K562 (cell line): ENCODE data around the gene SULT2B1. TPM values are rescaled to one million over a fixed set of nuclear protein-coding genes. Genes with fewer than 3 reads are reported as not detected.

ENCODE experiments used
- ATAC-seq: fragments of 200-7000 bp; cut with Tn5 transposase; 3 replicates; pipeline ENCODE4 v1.9.1; 2020; ENCODE audit warnings: moderate library complexity
- BruUV-seq: library from RNA; stranded (reverse); fragments of 400-500 nt; replicated peaks from 2 replicates; lab custom pipeline; 2021; lab: Mats Ljungman, UMichigan
- CTCF ChIA-PET: fragments of 300-600 bp; formaldehyde crosslinking; extraction: SDS; loops from one replicate; lab custom pipeline; 2021; ENCODE audit warnings: low intra/inter-chr PET ratio; lab: Yijun Ruan, JAX
- POLR2A ChIA-PET: fragments of 300-600, 350-650 bp; sonication (Branson Sonifier 250); formaldehyde crosslinking; extraction: SDS; loops from one replicate; lab custom pipeline; 2021; ENCODE audit warnings: antibody characterized with exemption, inconsistent platforms; lab: Yijun Ruan, JAX
- DNase-seq, 4 experiments: peaks; one replicate each; pipeline versions ENCODE4 v3.0.0 to v3.0.0-alpha.2; 2011 to 2018; ENCODE audit warnings: low spot score in 3 of 4, mixed read lengths in 3 of 4; ENCODE audit errors: extremely low read depth in 1 of 4
- FAIRE-seq: peaks from 2 replicates; lab custom pipeline; 2011; peaks lifted over from hg19 to GRCh38; lab: Jason Lieb, UNC
- H2AFZ ChIP-seq: 2 replicates; pipeline ENCODE4 v1.6.0; 2011; ENCODE audit warnings: low read depth, low read length, control low read depth, inconsistent platforms
- H3K27ac ChIP-seq: fragments of 200-600 bp; 3 replicates; pipeline ENCODE4 v1.8.0; 2011; ENCODE audit warnings: low read depth, mild to moderate bottlenecking, control low read depth, inconsistent platforms, low read length, moderate library complexity, mixed read lengths; ENCODE audit errors: extremely low read depth
- H3K27me3 ChIP-seq, 2 experiments: fragments of 300-600 bp in 1 of 2; 2 replicates in 1 of 2; 3 replicates in 1 of 2; pipeline versions ENCODE4 v1.6.0 to v1.8.0; 2011; ENCODE audit warnings: inconsistent platforms in 2 of 2, low read length in 2 of 2, mild to moderate bottlenecking in 1 of 2, mixed read lengths in 1 of 2, moderate library complexity in 1 of 2; ENCODE audit not compliant: control insufficient read depth in 2 of 2, insufficient read depth in 2 of 2
- H3K36me3 ChIP-seq: fragments of 300-600 bp; 3 replicates; pipeline ENCODE4 v1.8.0; 2011; ENCODE audit warnings: mild to moderate bottlenecking, low read length, inconsistent platforms; ENCODE audit not compliant: control insufficient read depth, insufficient read depth
- H3K4me1 ChIP-seq, 2 experiments: fragments of 200-600 bp in 1 of 2; replicated peaks in 1 of 2; 2 replicates in 1 of 2; 3 replicates in 1 of 2; pipeline versions ENCODE4 v1.5.1 to v1.8.0; 2011; ENCODE audit warnings: inconsistent platforms in 2 of 2, low read length in 2 of 2, mild to moderate bottlenecking in 1 of 2, mixed read lengths in 1 of 2, moderate library complexity in 1 of 2; ENCODE audit not compliant: control insufficient read depth in 2 of 2, insufficient read depth in 2 of 2
- H3K4me2 ChIP-seq: 2 replicates; pipeline ENCODE4 v1.6.1; 2011; ENCODE audit warnings: low read length, control low read depth, inconsistent platforms, mixed read lengths; ENCODE audit not compliant: insufficient read depth
- H3K4me3 ChIP-seq: fragments of 200-600 bp; sonication (generic), shearing (Covaris generic); 2 replicates; pipeline ENCODE4 v1.5.1; 2016; ENCODE audit warnings: control low read depth, inconsistent platforms
- H3K79me2 ChIP-seq: fragments of 200-600 bp; 3 replicates; pipeline ENCODE4 v1.8.0; 2011; ENCODE audit warnings: low read length, inconsistent platforms; ENCODE audit not compliant: control insufficient read depth, insufficient read depth
- H3K9ac ChIP-seq, 2 experiments: 2 replicates each; pipeline versions ENCODE4 v1.6.0 to v1.6.1; 2011; ENCODE audit warnings: low read depth in 2 of 2, low read length in 2 of 2, control low read depth in 1 of 2, inconsistent platforms in 1 of 2, mild to moderate bottlenecking in 1 of 2, mixed read lengths in 1 of 2; ENCODE audit not compliant: insufficient read depth in 1 of 2
- H3K9me1 ChIP-seq: one replicate; pipeline ENCODE4 v1.6.0; 2011; ENCODE audit warnings: inconsistent platforms, mild to moderate bottlenecking, low read length, moderate library complexity; ENCODE audit not compliant: control insufficient read depth, insufficient read depth
- H3K9me3 ChIP-seq: replicated peaks from 2 replicates; pipeline ENCODE4 v1.5.1; 2011; ENCODE audit warnings: low read depth, low read length, inconsistent platforms; ENCODE audit not compliant: control insufficient read depth, insufficient read depth
- H4K20me1 ChIP-seq: replicated peaks from 2 replicates; pipeline ENCODE4 v1.6.1; 2011; ENCODE audit warnings: low read length, inconsistent platforms, mixed read lengths; ENCODE audit not compliant: control insufficient read depth, insufficient read depth
- BCOR ChIP-seq: fragments of 450-650 bp; IDR thresholded peaks from 2 replicates; pipeline ENCODE4 v1.6.1; 2016
- FOXJ3 ChIP-seq: sonication (generic); formaldehyde crosslinking; IDR thresholded peaks from 2 replicates; pipeline ENCODE4 v1.4.0; 2020; ENCODE audit warnings: mild to moderate bottlenecking, missing genetic modification reagents
- KDM1A ChIP-seq, 2 experiments: fragments of 450-650 bp; IDR thresholded peaks; 2 replicates each; pipeline ENCODE4 v1.6.1; 2016; ENCODE audit warnings: mild to moderate bottlenecking in 2 of 2
- NCOA6 ChIP-seq: fragments of 450-650 bp; IDR thresholded peaks from 2 replicates; pipeline ENCODE4 v1.6.1; 2017; ENCODE audit warnings: mild to moderate bottlenecking
- RBM25 ChIP-seq: fragments of 200-400 bp; formaldehyde crosslinking; IDR thresholded peaks from 2 replicates; pipeline ENCODE4 v1.6.1; 2018; ENCODE audit warnings: low read length, low read depth, moderate library complexity; ENCODE audit not compliant: severe bottlenecking
- TARDBP ChIP-seq: fragments of 450-650 bp; IDR thresholded peaks from 2 replicates; pipeline ENCODE4 v1.6.1; 2016
- ZNF121 ChIP-seq: sonication (generic); formaldehyde crosslinking; conservative IDR thresholded peaks from 2 replicates; pipeline ENCODE4 v1.8.0; 2022; ENCODE audit warnings: missing genetic modification reagents
- WGBS: fragments of 100-300 bp; shearing (Covaris generic); methylation state at CpG from one replicate; pipeline ENCODE4 v1.1.6; 2016; ENCODE audit warnings: low coverage, mixed read lengths; ENCODE audit not compliant: insufficient coverage; ENCODE audit errors: missing lambda C conversion rate; 5-methylcytosine and 5-hydroxymethylcytosine counted together
- in situ Hi-C: fragments of 300-500 bp; cut with MboI; formaldehyde crosslinking; loops from 4 replicates; pipeline ENCODE4 v1.15.0; 2018; ENCODE audit warnings: inconsistent platforms, mixed read lengths
- intact Hi-C: fragments of 100-400 bp; cut with micrococcal nuclease; formaldehyde crosslinking; loops from 2 replicates; pipeline ENCODE4 v1.14.2; 2022
- polyA plus RNA-seq, 8 experiments: library from polyadenylated mRNA; depleted of rRNA in 4 of 8; stranded (reverse) in 5 of 8; unstranded in 3 of 8; fragments of >200 nt; fragmentation: Nextera tagmentation in 2 of 8; fragmentation: Illumina TruSeq in 1 of 8; extraction: Ambion mirVana in 2 of 8; extraction: Trizol in 1 of 8; gene quantifications; 2 replicates each; pipeline versions ENCODE4 v1.2.1 to v1.2.3, GENCODE V29; 2011 to 2014; ENCODE audit warnings: inconsistent platforms in 1 of 8, missing spikeins in 1 of 8
- total RNA-seq, 7 experiments: library from RNA; depleted of rRNA in 6 of 7; stranded (reverse); fragments of >200 nt in 6 of 7; fragmentation: Illumina TruSeq in 2 of 7; extraction: Trizol in 2 of 7; gene quantifications; 2 replicates each; pipeline versions ENCODE4 v1.2.1 to v1.2.3, GENCODE V29; 2011 to 2021; ENCODE audit warnings: low replicate concordance in 1 of 7

Gene SULT2B1
- total and polyA plus RNA-seq, 9 of the 15 experiments (the other 6 are each of a cell fraction or from before 2014, with no cell fraction given): 0.09 to 0.62 (median 0.22) TPM; not detected in 2

GRCh38 chr19:48556825-48557224 is 4.9 kb downstream of the SULT2B1 start:
- Histone ChIP-seq H3K9me3 (no peaks in the 10 kb centered on the region), H3K9ac (no peak overlapping the region), H3K4me1 (peaks cover 8 to 22% of the 10 kb centered on the region in 2 experiments; a peak in 3 of 5 replicates), H3K4me2 (no peak overlapping the region), H3K4me3 (no peak overlapping the region), H3K27ac (no peak overlapping the region), H3K27me3 (peaks cover 0 to 1% of the 10 kb centered on the region in 2 experiments; a peak in 1 of 5 replicates), H3K79me2 (no peaks in the 10 kb centered on the region), H4K20me1 (no peaks in the 10 kb centered on the region), H3K9me1 (no peaks in the 10 kb centered on the region), H2AFZ (no peak overlapping the region), H3K36me3 (no peaks in the 10 kb centered on the region)
- 88% methylated on average over 5 of the region's 5 CpGs for WGBS
- TF ChIP-seq KDM1A (IDR thresholded peaks at IDR 0.05) (0 out of 4 replicates have a peak, but pooled peaks of 1 of the 2 experiments have one; percentile 14), BCOR (peak; percentile 72), TARDBP (no peak), FOXJ3 (CRISPR knock-in tag) (no peak), NCOA6 (no peak), RBM25 (peak; percentile 55), ZNF121 (CRISPR knock-in tag) (peak; percentile 99)
- no TSS peak for BruUV-seq
- in situ Hi-C loops (no loop called here), intact Hi-C loops (no loop called here)
- ChIA-PET POLR2A (no interaction called here), CTCF (no interaction called here)
- no peak for DNase-seq
- FAIRE-seq: no peak
- ATAC-seq: no peak
